IMR-90 (cell line): ENCODE results near the gene ST6GALNAC3. TPM values are rescaled to one million over a fixed set of nuclear protein-coding genes. Genes with fewer than 3 reads are reported as not detected.

Source experiments
- ATAC-seq: fragments of 200-7000 bp; cut with Tn5 transposase; 2 replicates; pipeline ENCODE4 v1.9.1; 2020; ENCODE audit warnings: low read depth, mild to moderate bottlenecking, moderate library complexity
- BruUV-seq: library from RNA; stranded (reverse); fragments of 400-500 nt; replicated peaks from 2 replicates; lab custom pipeline; 2021; lab: Mats Ljungman, UMichigan
- CTCF ChIA-PET: fragments of 300-600 bp; formaldehyde crosslinking; extraction: SDS; loops from one replicate; lab custom pipeline; 2021; ENCODE audit warnings: antibody characterized with exemption; lab: Yijun Ruan, JAX
- POLR2A ChIA-PET: fragments of 300-600 bp; sonication (Branson Sonifier 250); formaldehyde crosslinking; loops from one replicate; lab custom pipeline; 2022; ENCODE audit warnings: antibody characterized with exemption; ENCODE audit not compliant: unreplicated experiment; lab: Charles Lee
- DNase-seq: peaks from one replicate; pipeline ENCODE4 v3.0.0; 2013
- H2AFZ ChIP-seq: replicated peaks from 2 replicates; pipeline ENCODE3; 2013; ENCODE audit warnings: low read length, mild to moderate bottlenecking; ENCODE audit not compliant: poor library complexity
- H2AK5ac ChIP-seq: 2 replicates; pipeline ENCODE4 v1.6.1; 2013; ENCODE audit warnings: low read depth, low read length, inconsistent platforms
- H2AK9ac ChIP-seq: replicated peaks from 2 replicates; pipeline ENCODE3; 2013; ENCODE audit warnings: mild to moderate bottlenecking, low read depth, low read length, moderate library complexity; ENCODE audit not compliant: poor library complexity
- H2BK120ac ChIP-seq: 2 replicates; pipeline ENCODE4 v1.6.1; 2013; ENCODE audit warnings: low read depth, low read length, inconsistent platforms
- H2BK15ac ChIP-seq: 3 replicates; pipeline ENCODE4 v1.6.1; 2013; ENCODE audit warnings: low read depth, low read length, inconsistent platforms
- H2BK20ac ChIP-seq: 2 replicates; pipeline ENCODE4 v1.6.1; 2013; ENCODE audit warnings: low read depth, mild to moderate bottlenecking, inconsistent platforms, low read length, moderate library complexity
- H2BK5ac ChIP-seq: 2 replicates; pipeline ENCODE4 v1.6.1; 2013; ENCODE audit warnings: mild to moderate bottlenecking, low read depth, low read length, inconsistent platforms; ENCODE audit not compliant: poor library complexity, severe bottlenecking
- H3K14ac ChIP-seq: replicated peaks from 2 replicates; pipeline ENCODE4 v1.6.1; 2013; ENCODE audit warnings: low read depth, low read length, inconsistent platforms
- H3K18ac ChIP-seq: 2 replicates; pipeline ENCODE4 v1.6.1; 2013; ENCODE audit warnings: low read depth, low read length, control low read depth
- H3K23ac ChIP-seq: 2 replicates; pipeline ENCODE4 v1.6.1; 2013; ENCODE audit warnings: low read depth, low read length, inconsistent platforms
- H3K27ac ChIP-seq: 2 replicates; pipeline ENCODE4 v1.5.1; 2013; ENCODE audit warnings: mild to moderate bottlenecking, control low read depth, low read length; ENCODE audit not compliant: insufficient read depth
- H3K27me3 ChIP-seq: 2 replicates; pipeline ENCODE4 v1.6.1; 2013; ENCODE audit warnings: low read length; ENCODE audit not compliant: control insufficient read depth, insufficient read depth
- H3K36me3 ChIP-seq: 2 replicates; pipeline ENCODE4 v1.6.1; 2013; ENCODE audit warnings: low read length, mixed read lengths; ENCODE audit not compliant: control insufficient read depth, insufficient read depth
- H3K4ac ChIP-seq: 2 replicates; pipeline ENCODE4 v1.6.1; 2013; ENCODE audit warnings: low read depth, low read length, inconsistent platforms
- H3K4me1 ChIP-seq: 2 replicates; pipeline ENCODE4 v1.6.1; 2013; ENCODE audit warnings: low read length, mixed read lengths; ENCODE audit not compliant: control insufficient read depth, insufficient read depth
- H3K4me2 ChIP-seq: 2 replicates; pipeline ENCODE4 v1.6.1; 2013; ENCODE audit warnings: low read depth, mild to moderate bottlenecking, control low read depth, low read length, moderate library complexity
- H3K4me3 ChIP-seq: 2 replicates; pipeline ENCODE4 v1.5.1; 2013; ENCODE audit warnings: low read depth, mild to moderate bottlenecking, control low read depth, low read length, moderate library complexity; ENCODE audit not compliant: insufficient read depth
- H3K56ac ChIP-seq: 2 replicates; pipeline ENCODE4 v1.6.1; 2013; ENCODE audit warnings: low read length, inconsistent platforms; ENCODE audit not compliant: insufficient read depth; ENCODE audit errors: extremely low read depth
- H3K79me1 ChIP-seq, 2 experiments: 2 replicates each; pipeline ENCODE4 v1.6.1; 2013; ENCODE audit warnings: low read length in 2 of 2, inconsistent platforms in 1 of 2, low read depth in 1 of 2
- H3K9ac ChIP-seq: 2 replicates; pipeline ENCODE4 v1.6.1; 2013; ENCODE audit warnings: low read depth, low read length, control low read depth
- H3K9me1 ChIP-seq: 2 replicates; pipeline ENCODE4 v1.6.1; 2013; ENCODE audit warnings: low read length, inconsistent platforms; ENCODE audit not compliant: insufficient read depth
- H3K9me3 ChIP-seq: 2 replicates; pipeline ENCODE4 v1.6.1; 2013; ENCODE audit warnings: low read length; ENCODE audit not compliant: control insufficient read depth, insufficient read depth
- H4K20me1 ChIP-seq: 2 replicates; pipeline ENCODE4 v1.6.1; 2013; ENCODE audit warnings: low read length, inconsistent platforms; ENCODE audit not compliant: insufficient read depth
- H4K5ac ChIP-seq: 2 replicates; pipeline ENCODE4 v1.6.1; 2013; ENCODE audit warnings: mild to moderate bottlenecking, low read depth, low read length, control low read depth
- H4K8ac ChIP-seq, 2 experiments: 2 replicates each; pipeline ENCODE4 v1.6.1; 2013; ENCODE audit warnings: low read depth in 2 of 2, low read length in 2 of 2, control low read depth in 1 of 2, inconsistent platforms in 1 of 2
- H4K91ac ChIP-seq: 2 replicates; pipeline ENCODE4 v1.6.1; 2013; ENCODE audit warnings: low read depth, low read length, inconsistent platforms; ENCODE audit not compliant: insufficient read depth
- BHLHE40 ChIP-seq: fragments of 150-350 bp; IDR thresholded peaks from 2 replicates; pipeline ENCODE4 v1.6.1; 2016; ENCODE audit warnings: mild to moderate bottlenecking, low read depth, low read length
- CHD1 ChIP-seq: IDR thresholded peaks from 2 replicates; pipeline ENCODE4 v1.6.1; 2012; ENCODE audit warnings: low read depth, low read length, improper control_type of control experiment
- MAFK ChIP-seq: IDR thresholded peaks from 2 replicates; pipeline ENCODE4 v1.6.1; 2012; ENCODE audit warnings: low read depth, low read length, improper control_type of control experiment
- MXI1 ChIP-seq: IDR thresholded peaks from 2 replicates; pipeline ENCODE4 v1.6.1; 2012; ENCODE audit warnings: low read depth, mild to moderate bottlenecking, low read length, moderate library complexity, borderline replicate concordance
- RCOR1 ChIP-seq: IDR thresholded peaks from 2 replicates; pipeline ENCODE4 v1.6.1; 2012; ENCODE audit warnings: mild to moderate bottlenecking, low read length, improper control_type of control experiment; ENCODE audit not compliant: insufficient replicate concordance
- RFX5 ChIP-seq: IDR thresholded peaks from 2 replicates; pipeline ENCODE4 v1.8.0; 2012; ENCODE audit warnings: low read depth, mild to moderate bottlenecking, low read length, moderate library complexity
- SMC3 ChIP-seq: fragments of 150-350 bp; IDR thresholded peaks from 2 replicates; pipeline ENCODE4 v1.6.1; 2016; ENCODE audit warnings: low read depth, mild to moderate bottlenecking, antibody characterized with exemption, low read length, moderate library complexity
- WGBS, 2 experiments: methylation state at CpG; one replicate each; pipeline versions ENCODE4 v1.1.5 to v1.1.7; 2013; ENCODE audit warnings: missing lambda C conversion rate in 2 of 2; ENCODE audit not compliant: insufficient read length in 1 of 2; ENCODE audit errors: extremely low coverage in 2 of 2; 5-methylcytosine and 5-hydroxymethylcytosine counted together
- dilution Hi-C: fragments of 300-500 bp; cut with HindIII; formaldehyde crosslinking; loops from one replicate; pipeline ENCODE4 v1.14.3; 2018; ENCODE audit warnings: low sequenced_read_pairs; ENCODE audit not compliant: unreplicated experiment
- in situ Hi-C: fragments of 300-500 bp; cut with MboI; formaldehyde crosslinking; loops from 3 replicates; pipeline ENCODE4 v1.14.3; 2019; ENCODE audit warnings: low sequenced_read_pairs, inconsistent platforms, mixed read lengths
- intact Hi-C: fragments of 100-400 bp; cut with micrococcal nuclease; formaldehyde crosslinking; loops from 2 replicates; pipeline ENCODE4 v1.10.0; 2022
- polyA plus RNA-seq, 3 experiments: library from polyadenylated mRNA; depleted of rRNA; stranded (reverse); fragments of >200 nt; gene quantifications; 2 replicates each; pipeline ENCODE4 v1.2.3, GENCODE V29; 2012; ENCODE audit warnings: low replicate concordance in 1 of 3
- total RNA-seq: library from RNA; depleted of rRNA; stranded (reverse); fragments of >200 nt; gene quantifications from 2 replicates; pipeline ENCODE4 v1.2.3, GENCODE V29; 2012

Gene ST6GALNAC3
- total and polyA plus RNA-seq, 2 of the 4 experiments (the other 2 are of a cell fraction): 0.65 to 1.3 TPM

DNA sequence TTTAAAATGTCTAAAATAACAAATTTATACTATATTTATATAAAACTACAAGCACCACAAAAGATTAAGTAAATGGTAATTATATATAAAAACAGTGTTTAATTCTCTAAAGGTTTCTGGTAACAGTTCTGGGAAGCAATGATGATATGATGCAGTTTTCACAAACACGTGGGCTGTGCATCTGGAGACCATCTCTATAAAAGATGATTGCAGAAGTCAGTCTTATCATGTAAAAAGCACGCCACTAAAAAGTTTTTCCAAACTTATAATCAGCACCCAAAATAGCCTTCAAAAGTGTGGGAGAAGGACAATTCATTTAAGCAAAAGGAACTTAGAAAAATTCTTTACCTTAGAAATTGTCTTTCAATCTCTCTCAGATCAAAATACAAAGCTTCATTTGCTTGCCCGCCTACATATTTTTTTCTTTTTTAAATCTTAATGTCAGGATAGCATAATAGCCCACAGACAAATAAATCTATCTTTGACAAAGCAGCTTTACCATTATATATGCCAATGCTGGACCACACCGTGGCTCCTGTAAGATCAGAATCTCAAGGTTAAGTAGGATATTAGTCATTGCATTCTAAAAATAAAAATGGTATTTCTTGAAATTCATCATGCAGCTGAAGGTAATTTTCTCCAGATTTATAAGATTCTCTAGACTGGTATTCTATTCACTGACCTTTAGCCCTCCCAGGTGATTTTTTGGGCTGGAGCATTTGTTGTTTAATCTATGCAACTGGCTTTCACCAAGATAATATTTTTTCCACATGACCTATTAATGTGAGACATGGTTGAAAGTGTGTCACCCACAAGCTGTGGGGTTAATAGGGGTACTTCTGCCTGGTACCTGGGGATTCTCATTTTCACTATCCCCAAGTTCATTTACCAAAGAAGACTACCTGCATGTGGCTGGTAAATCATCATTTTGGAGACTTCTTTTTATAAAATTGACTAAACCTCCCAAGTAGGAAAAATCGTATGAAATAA lies 603.2 kb downstream of the ST6GALNAC3 start:
- Histone ChIP-seq H3K4ac (no peak overlapping the region), H2AK5ac (no peak overlapping the region), H3K9me3 (no peaks in the 10 kb centered on the region), H3K56ac (no peak overlapping the region), H3K27me3 (no peaks in the 10 kb centered on the region), H3K18ac (no peak overlapping the region), H2BK15ac (no peak overlapping the region), H3K79me1 (no peaks in the 10 kb centered on the region), H2AFZ (no peak overlapping the region), H4K8ac (no peak overlapping the region), H4K20me1 (no peaks in the 10 kb centered on the region), H3K9me1 (no peaks in the 10 kb centered on the region), H3K4me1 (no peaks in the 10 kb centered on the region), H3K36me3 (no peaks in the 10 kb centered on the region), H3K4me3 (no peak overlapping the region), H3K14ac (no peak overlapping the region), H4K91ac (no peak overlapping the region), H3K9ac (no peak overlapping the region), H4K5ac (no peak overlapping the region), H3K23ac (no peak overlapping the region), H3K27ac (no peak overlapping the region), H2BK20ac (no peak overlapping the region), H2AK9ac (no peak overlapping the region), H2BK120ac (no peak overlapping the region), H3K4me2 (no peak overlapping the region), H2BK5ac (no peak overlapping the region)
- BruUV-seq: no TSS peak
- dilution Hi-C loops (no loop called here), in situ Hi-C loops (no loop called here), intact Hi-C loops (no loop called here)
- POLR2A ChIA-PET: no interaction called here
- CTCF ChIA-PET: no interaction called here
- ATAC-seq (no peak), DNase-seq (no peak)
- TF ChIP-seq BHLHE40 (no peak), RCOR1 (no peak), CHD1 (no peak), RFX5 (no peak), MAFK (no peak), SMC3 (no peak), MXI1 (no peak)
- WGBS, 2 experiments: 83% methylated on average over 1 of the region's 5 CpGs; no CpG with 5 or more reads in 1 of the 2 experiments
